IPS-18c (cell line): ENCODE results near the gene SLC10A7.

Experiments
- H3K4me3 ChIP-seq: 2 replicates; pipeline ENCODE4 v1.7.0; 2013; ENCODE audit warnings: low read depth, mild to moderate bottlenecking, low read length, moderate library complexity; ENCODE audit not compliant: insufficient read depth
- H3K9me3 ChIP-seq: one replicate; pipeline ENCODE4 v1.6.1; 2013; ENCODE audit warnings: mild to moderate bottlenecking, low read length, moderate library complexity; ENCODE audit not compliant: control insufficient read depth, insufficient read depth

The SLC10A7 gene

DNA sequence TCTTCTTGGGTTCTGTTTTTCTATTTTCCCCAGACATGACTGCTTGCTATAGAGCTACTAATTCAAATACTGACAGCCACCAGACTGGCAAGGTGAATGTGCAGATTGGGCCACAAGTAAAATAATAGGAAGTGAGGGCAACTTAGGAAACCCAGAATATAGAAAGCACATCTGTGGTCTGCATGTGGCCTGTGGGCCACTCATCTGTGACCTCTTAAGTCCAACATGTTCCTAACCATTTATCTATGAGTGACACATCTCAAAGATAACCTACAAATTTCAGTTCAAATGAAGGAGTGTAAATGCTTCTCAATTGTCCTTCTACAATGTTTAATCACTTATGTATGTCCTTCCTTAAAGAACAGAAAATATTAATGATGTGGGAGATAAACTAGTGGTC lies 178.5 kb downstream of the SLC10A7 start:
- Histone ChIP-seq H3K9me3 (no peaks in the 10 kb centered on the region), H3K4me3 (no peak overlapping the region)

DNA sequence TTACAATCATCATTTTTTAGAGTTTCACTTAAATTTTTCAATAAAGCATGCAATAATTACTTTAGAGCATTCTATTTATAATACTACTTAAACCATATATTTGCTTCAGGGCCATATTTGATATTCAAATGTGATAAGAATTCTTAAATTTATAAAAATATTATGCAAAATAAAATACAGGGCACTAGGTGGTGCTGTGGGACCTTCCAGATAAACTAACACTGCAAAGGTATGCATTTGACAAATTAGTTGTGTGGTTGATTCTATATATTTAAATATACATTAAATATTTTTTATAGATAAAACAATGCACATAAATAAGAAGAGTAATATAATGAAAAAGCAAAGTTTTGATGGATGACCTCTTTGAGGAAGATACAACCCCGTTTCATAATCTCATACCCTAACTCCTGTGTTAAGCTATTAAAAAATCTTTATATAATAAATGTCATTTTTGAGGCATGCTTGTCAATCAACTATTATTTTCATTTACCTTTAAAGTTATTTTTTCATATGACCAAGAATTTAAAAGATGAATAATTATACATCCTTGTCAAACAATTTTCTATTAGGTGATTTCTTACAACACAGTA lies 179.0 kb downstream of the SLC10A7 start:
- H3K4me3 ChIP-seq: no peak overlapping the region
- H3K9me3 ChIP-seq: no peaks in the 10 kb centered on the region

DNA sequence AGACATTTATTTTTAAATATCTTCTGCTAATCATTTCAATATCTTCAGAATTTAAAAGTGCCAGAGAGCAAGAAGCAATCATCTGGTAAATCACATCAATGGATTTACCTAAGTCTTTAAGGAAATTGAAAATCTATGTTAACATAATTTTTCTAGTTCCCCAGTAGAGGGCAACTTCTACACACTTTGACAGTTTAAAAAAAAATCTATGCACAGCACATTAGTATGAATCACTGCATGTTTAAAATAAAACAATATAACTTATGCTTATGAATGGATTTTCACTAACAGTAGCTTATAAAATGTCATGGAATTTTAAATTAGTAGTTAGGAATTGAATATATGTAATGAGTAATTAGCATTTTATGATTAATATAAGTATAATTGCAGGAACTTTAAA lies 180.9 kb downstream of the SLC10A7 start:
- Histone ChIP-seq H3K9me3 (no peaks in the 10 kb centered on the region), H3K4me3 (no peak overlapping the region)

DNA sequence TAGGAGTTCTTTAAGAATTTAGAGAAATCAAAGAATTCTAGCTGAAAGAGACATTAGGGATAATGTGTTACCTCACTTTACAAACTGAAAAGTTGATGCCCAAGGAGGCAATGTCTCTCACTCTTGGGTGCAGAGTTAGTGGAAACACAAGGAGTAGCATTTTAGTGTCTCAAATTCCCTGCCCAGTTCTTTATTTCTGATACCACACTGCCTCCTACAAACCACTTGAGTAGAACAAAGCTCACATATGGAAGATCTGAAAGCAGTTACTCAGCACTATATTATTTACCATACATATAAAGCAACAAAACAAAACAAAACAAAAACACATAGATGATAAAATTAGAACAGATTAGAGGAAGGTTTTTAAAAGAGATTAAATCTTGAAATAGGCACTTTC lies 183.2 kb downstream of the SLC10A7 start:
- no peak overlapping the region for H3K4me3 ChIP-seq
- H3K9me3 ChIP-seq: no peaks in the 10 kb centered on the region

DNA sequence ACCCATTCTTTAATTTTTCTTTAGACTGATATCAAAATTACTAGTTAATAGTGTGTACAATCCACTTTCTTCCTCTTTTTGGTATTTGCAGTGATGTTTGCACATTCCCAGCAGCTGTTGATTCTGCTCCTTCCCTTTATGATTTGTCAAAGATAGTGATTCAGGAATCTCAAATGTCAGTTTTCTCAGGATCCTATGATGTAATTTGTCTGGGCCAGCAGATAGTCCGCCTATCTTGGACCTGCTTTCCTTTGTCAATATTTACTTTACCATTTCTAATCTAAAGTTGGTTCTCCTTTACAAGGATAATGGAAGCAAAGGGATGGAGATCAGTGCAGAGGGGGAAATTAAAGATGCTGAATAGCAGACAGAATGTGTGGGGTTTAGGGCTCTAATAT lies 185.3 kb downstream of the SLC10A7 start:
- H3K9me3 ChIP-seq: no peaks in the 10 kb centered on the region
- H3K4me3 ChIP-seq: no peak overlapping the region

DNA sequence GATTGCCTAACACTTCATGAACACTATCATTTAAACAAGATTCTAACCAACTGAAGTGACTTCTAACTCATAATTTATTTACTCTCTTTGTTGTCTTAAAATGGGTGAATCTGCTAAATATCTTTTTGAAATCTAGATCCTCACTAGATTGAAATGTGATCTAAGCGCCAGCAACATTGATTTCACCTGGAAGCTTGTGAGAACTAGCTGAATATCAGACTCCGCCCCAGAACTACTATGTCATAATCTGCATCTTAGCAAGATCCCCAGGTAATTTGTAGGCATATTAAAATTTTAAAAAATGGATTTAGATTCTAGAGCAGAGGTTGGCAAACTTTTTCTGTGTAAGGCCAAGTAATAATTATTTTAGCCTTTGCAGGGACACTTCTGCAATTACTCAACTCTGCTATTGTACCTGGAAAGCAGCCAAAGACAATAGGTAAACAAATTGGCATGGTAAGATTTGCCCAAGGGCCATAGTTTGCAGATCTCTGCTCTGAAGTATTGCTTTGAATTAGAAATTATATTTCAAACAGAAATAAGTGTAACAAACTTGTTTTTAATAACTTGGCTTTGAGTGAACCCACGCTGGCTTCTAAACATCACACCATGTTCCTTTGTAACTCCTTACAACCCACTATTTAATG lies 185.9 kb downstream of the SLC10A7 start:
- Histone ChIP-seq H3K9me3 (no peaks in the 10 kb centered on the region), H3K4me3 (no peak overlapping the region)

DNA sequence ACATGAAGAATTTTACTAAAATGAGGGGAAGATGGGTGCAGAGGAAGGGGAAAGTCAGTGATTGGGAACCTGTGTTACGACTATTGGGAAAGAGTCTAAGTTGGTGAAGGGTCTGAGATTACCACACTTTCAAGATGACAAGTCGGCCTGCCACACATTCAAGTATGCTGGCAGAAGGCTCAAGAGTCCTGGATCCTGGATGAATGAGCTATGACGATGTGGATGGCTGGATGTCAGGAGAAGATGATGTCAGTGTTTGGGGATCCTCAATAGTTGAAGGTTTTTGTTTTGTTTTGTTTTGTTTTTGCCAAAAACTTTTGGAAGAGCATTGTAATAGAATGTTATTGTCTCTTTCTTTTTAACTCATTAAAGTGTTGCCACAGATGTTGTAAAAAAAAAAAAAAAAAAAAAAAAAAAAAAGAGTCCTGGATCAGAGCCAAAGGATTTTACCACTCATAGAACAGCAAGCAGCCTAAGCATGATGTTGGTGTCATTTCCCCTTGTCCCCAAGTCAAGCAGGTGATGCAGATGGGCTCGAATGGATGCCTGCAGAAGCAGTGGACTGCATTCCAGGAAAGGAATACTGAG lies 186.8 kb downstream of the SLC10A7 start:
- Histone ChIP-seq H3K9me3 (no peaks in the 10 kb centered on the region), H3K4me3 (no peak overlapping the region)

DNA sequence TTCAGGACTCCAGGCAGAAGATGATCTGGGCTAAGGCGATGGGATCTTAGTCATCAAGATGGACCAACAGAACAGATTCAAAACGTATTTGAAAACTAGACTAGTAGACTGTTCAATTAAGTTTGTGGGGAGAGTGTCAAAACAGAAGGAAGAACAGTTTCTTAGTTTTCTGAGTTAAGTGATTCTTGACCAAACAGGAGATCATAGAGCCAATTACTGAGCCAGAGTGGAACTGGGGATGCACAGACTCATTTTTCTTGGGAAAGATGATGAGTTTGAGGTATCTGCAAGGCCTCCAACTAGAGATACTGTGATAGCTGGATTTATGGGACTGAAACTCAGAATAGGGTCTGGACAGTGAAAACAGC lies 187.9 kb downstream of the SLC10A7 start:
- Histone ChIP-seq H3K9me3 (no peaks in the 10 kb centered on the region), H3K4me3 (no peak overlapping the region)

DNA sequence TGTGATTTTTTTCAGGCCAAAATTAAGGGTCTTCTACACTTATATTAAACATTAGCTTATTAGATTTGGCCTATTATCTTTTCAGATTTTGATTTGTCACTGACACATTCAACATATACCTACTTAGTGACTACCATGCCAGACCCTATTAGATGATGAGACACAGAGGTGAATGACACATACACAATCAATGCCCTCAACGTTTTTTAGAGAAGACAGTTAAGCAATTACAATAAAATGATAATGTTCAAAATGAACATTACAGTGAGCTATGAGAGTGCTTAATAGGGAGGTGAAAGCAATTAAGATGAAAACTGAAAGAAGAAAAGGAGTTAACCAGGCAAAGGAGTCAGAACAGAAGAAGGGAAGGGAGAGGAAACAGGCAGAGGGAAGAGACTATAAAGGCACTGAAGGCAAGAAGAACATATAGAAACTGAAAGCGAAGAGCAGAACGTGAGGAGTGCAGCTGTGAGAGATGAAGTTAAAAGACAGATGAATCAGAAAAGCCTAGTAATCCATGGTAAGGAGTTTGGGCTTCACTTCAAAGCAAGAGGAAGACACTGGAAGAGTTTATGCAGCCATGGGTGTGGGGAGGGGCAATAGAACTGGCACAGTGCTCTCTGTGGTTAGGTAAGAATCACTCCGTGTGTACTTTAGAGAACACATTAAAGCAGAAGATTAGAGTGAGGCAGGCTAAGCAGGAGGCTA lies 188.4 kb downstream of the SLC10A7 start:
- Histone ChIP-seq H3K9me3 (no peaks in the 10 kb centered on the region), H3K4me3 (no peak overlapping the region)

DNA sequence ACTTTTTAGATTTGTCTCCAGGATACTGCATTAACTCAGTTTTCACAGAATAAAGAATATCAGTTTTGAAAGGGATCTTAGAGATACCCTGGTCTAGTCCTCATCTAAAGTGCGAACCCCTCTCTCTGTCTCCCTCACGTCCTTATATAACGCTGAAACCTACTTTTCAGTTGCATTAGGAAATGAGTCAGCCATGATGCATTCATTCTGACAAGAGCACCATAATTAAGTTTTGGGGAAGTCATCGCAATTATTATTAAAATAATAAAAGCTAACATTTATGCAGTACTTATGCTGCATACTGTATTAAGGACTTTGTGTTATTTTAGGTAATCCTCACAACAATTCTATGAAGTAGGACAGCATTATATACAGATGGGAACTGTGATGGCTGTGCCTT lies 191.3 kb downstream of the SLC10A7 start:
- Histone ChIP-seq H3K9me3 (no peaks in the 10 kb centered on the region), H3K4me3 (no peak overlapping the region)

DNA sequence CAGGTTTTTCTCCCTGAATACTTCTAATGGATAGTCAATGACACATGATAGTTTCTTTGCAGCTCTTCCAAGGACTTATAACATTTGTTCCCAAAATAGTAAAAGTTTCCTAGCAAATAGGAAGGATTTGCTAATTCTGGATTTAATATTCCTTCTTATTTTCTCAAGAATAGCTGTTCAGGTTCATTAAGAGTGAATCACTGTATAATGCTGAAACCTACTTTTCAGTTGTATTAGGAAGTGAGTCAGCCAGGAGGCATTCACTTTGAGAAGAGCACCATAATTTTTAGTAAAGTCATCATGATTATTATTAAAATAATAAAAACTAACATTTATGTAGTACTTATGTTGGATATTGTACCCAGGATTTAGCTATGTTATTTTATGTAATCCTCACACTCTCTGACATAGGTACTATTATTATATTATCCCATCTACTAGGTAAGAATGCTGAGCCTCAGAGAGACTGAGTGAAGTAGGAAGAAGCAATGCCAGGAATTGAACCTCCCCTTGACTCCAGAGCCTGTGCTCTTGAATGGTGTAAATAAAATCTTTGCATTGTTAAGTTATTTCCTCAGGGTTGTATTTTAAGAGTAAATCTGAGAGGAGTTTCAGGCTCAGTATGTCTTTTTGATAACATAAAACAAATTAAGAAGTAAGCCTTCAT lies 192.6 kb downstream of the SLC10A7 start:
- no peak overlapping the region for H3K4me3 ChIP-seq
- H3K9me3 ChIP-seq: no peaks in the 10 kb centered on the region

DNA sequence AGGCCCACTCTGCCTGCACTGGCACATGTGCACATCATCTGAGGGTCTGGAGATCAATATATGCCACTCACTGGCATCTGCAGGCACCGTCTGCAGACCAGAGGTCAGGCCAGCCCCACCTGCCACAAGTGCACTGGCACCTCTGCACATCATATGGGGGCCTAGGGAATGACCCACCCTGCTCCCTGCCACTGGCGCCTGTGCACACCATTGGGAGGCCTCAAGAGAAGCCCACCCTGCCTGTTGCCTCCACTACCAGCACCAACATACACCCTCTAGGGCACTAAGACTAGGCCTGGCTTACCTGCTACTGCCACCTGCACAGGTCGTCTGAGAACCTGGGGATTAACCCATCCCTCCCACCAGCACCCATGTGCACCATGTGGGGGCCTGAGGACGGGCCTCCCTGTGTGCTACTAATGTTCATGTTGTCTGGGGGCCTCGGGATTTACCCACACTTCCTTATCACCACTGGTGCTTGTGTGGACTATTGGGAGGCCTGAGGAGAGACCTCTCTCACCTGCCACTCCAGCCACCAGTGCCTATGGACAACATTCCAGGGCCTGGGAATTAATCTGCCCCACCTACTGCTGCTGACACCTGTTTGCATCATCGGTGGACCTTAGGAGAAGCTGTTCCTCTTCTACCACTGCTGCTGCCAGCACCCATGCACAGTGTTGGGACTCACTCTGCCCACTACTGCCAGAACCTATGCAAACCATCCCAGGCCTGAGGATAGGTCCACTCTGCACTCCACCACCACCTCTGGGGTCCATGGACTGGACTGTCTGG lies 193.7 kb downstream of the SLC10A7 start:
- no peak overlapping the region for H3K4me3 ChIP-seq
- H3K9me3 ChIP-seq: no peaks in the 10 kb centered on the region

DNA sequence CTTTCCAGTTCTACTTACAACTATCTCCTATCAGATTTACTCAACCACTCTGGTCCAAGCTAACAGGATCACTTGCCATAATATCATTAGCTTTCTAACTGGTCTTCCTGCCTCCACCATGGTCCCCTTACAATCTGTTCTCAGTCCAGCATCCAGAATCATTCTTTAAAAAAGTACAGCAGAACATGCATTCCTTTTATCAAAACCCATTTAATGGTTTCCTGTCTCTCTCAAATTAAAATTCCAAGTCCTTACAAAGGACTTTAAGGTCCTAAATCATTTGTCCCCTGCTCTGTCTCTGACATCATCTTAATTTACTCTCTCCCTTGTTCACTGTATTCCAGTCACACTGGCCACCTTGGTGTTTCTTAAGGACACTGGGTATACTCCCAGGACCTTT lies 202.8 kb downstream of the SLC10A7 start:
- H3K4me3 ChIP-seq: no peak overlapping the region
- no peaks in the 10 kb centered on the region for H3K9me3 ChIP-seq

DNA sequence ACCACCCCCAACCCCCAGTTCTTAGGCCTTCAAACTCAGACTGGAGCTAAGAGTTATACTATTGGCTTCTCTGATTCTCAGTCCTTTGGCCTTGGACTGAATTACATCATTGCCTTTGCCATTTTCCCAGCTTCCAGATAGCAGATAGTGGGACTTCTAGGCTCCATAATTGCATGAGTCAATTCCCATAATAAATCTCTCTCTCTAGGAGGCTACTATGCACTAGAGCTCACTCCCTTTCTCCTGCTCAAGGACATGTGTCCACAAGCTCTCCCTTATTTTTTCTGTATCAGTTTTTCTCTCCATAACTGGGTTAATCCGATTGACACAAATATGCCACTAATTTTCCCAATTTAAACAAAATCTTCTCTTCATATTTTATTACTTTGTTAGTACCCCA lies 204.0 kb downstream of the SLC10A7 start:
- no peaks in the 10 kb centered on the region for H3K9me3 ChIP-seq
- H3K4me3 ChIP-seq: no peak overlapping the region

DNA sequence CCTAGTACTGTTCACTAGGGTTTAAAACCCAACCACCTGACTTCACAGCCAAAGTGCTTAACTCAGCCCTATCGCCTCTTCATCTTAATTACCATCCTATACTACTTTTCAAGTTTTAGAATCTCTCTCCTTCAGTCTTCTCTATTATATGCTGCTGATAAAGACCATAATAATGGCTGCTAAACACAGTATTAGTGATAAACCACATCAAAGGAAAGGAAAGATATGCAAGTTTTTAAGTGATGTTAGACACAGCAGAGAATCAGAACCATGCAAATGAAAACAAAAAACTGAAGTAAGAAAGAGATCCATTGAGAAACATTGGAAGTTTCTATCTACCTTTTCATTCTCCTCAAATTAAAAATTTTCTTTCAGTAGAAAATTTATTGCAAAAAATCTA lies 206.6 kb downstream of the SLC10A7 start:
- no peaks in the 10 kb centered on the region for H3K9me3 ChIP-seq
- no peak overlapping the region for H3K4me3 ChIP-seq

DNA sequence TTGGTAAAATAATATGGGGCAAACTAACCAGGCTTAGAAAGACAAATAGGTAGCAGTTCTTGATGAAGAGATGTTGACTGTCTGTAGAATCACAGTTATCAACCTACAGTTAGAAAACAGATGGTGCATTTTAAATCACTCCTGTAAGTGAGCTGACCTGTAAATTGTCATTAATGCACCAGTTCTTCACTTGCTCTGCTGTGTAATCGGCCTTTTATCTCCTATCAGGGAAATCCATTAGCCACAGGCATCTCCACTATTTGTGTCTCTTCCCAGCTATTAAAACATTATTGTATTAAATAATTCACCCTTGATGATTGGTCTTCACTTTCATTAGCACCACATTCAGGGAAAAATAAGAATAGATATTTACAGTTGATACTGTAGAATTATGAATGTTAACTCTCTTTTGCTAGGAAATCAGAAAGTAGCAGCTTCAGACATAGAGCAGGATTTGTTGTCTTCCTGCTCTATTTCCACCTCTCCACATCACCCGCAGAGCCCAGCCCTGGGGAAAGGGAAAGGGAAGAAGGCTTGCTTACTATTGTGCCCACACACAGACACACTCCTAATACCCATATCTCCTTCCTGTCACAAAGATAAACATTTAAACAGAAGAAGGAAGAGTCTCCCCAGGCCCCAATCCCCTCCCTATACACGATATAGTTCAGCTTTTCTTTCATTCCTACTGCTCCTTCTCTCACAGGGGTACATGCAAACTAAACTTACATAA lies 210.3 kb downstream of the SLC10A7 start:
- H3K4me3 ChIP-seq: no peak overlapping the region
- H3K9me3 ChIP-seq: no peaks in the 10 kb centered on the region
